Amniotic stem cell (primary cell): ENCODE results near the gene METTL16.
"Not testable (repeated sequence)": the region's sequence is repeated elsewhere in the genome, so short reads cannot be mapped to it uniquely, and the experiment has no call there.

Experiments used
- DNase-seq: peaks from one replicate; lab custom pipeline; 2025; lab: John Stamatoyannopoulos, UW

The METTL16 gene, protein sequence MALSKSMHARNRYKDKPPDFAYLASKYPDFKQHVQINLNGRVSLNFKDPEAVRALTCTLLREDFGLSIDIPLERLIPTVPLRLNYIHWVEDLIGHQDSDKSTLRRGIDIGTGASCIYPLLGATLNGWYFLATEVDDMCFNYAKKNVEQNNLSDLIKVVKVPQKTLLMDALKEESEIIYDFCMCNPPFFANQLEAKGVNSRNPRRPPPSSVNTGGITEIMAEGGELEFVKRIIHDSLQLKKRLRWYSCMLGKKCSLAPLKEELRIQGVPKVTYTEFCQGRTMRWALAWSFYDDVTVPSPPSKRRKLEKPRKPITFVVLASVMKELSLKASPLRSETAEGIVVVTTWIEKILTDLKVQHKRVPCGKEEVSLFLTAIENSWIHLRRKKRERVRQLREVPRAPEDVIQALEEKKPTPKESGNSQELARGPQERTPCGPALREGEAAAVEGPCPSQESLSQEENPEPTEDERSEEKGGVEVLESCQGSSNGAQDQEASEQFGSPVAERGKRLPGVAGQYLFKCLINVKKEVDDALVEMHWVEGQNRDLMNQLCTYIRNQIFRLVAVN

DNA sequence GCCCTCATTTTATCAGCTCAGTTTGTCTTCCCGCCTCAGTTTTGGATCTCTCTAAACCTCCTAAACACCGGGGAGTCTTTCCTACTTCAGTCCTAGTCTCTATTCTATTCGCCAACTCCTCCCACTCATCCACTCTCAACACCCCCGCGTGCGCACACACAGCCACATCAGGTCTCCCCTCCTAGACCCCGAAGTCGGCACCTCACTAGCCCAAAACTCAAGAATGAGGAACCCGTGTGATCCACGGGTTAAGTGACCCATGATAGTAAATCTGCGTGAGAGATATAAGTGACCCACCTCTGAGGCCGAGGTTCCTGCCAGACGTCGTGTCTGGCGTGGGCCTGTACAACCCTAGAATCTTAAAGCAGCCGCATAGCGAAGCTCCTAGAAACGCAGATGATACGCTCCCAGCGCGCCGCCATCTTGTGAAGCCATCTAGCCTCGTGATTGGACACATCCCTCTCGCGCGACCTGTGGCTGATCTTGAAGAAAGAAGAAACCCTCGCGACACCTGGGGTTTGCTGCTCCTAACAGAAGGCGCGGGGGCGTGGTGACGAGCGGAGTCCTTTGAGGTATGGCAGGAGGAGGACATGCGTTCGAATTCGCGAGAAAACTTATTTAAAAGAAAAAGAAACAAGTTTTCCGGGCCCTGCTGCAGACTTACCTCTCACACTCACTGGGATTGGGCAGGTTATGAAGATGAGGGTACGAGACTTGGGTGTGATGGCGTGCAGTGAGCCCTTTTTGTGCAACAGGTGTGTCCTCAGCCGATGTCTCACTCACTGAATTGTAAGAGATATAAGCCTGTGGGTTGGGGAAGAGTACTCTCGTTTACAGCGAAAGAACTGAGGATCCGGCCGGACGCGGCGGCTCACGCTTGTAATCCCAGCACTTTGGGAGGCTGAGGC lies at the start of gene METTL16:
Gene METTL16, minus strand, starts transcription at position 427 of the 908 bp plus-strand sequence. CDS start 9,557 bp downstream, outside the sequence.
- DNase-seq, result peak; percentile 100

DNA sequence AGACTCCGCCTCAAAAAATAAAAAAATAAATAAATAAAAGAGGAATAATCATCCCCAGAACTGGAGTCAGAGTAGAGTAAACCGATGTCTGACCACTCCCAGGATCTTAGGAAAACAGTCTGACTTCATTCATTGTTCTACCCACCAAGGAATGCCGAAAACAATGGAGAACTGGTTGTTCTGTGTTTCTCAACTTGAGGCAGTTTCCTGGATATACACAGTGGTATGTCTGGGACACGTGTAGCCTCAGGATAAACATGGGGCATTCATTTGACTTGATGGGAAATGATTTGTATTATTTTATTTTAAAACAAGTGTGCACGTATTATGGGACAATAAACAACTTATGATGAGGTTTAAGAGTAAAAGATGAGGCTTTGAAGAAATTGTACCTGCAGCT lies 49.0 kb upstream of the METTL16 start:
- no peak for DNase-seq

GRCh38 chr17:2551928-2552327 lies 40.2 kb upstream of the METTL16 start:
- no peak for DNase-seq

- DNase-seq, result no peak
Observed at GRCh38 chr17:2551493-2551892, 39.8 kb upstream of the METTL16 start.

GRCh38 chr17:2549392-2550211 lies 37.9 kb upstream of the METTL16 start:
- DNase-seq, result no peak

DNA sequence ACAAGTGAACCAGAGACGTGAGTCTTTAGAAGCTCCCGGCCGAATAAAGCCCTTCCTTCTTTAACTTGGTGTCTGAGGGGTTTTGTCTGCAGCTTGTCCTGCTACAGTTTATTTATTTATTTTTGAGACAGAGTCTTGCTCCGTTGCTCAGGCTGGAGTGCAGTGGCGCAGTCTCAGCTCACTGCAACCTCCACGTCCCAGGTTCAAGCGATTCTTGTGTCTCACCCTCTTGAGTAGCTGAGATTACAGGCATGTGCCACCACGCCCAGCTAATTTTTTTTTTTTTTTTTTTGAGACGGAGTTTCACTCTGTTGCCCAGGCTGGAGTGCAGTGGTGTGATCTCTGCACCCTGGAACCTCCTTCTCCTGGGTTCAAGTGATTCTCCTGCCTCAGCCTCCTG lies 36.3 kb upstream of the METTL16 start:
- not testable (repeated sequence) for DNase-seq

- no peak for DNase-seq
Observed at GRCh38 chr17:2547176-2547575, 35.5 kb upstream of the METTL16 start.

DNA sequence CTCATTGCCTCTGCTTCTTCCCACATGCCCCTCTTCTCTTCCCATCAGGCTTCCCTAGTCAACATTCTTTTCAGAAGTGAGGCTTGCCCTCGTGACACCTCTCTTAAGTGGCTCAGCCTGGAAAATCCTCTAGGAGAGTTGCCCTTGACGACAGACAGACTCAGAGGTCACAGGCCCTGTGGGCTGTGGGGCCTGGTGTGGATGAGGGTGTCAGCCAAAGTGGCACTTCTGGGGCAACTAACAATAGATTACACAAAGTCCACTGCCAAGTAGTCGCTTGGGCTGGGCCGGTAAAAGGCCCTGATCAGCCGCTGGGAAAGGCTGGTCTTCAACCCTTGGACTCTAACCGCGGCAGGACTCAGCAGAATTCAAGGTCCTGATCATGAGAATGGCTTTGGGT lies 33.7 kb upstream of the METTL16 start:
- no peak for DNase-seq

DNA sequence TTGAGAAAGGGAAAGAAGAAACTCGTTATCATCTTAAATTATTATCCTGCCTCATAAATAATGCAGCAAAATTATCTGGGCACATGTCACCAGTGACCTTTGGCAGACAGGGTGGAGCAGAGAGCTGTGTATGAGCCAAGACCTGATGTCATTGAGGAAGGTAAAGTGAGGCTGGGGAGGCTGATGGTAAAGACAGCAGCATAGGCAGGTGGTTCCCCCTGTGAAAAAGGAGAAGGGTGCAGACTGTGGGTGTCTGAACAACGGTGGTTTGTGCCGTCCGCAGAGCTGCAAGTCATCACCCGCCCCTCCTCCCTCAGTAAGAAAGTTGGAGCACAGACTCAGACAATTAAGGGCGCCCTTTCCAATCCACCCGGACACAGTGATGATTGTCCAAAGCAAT lies 30.8 kb upstream of the METTL16 start:
- no peak for DNase-seq

GRCh38 chr17:2542056-2542455 lies 30.4 kb upstream of the METTL16 start:
- DNase-seq, result no peak

DNA sequence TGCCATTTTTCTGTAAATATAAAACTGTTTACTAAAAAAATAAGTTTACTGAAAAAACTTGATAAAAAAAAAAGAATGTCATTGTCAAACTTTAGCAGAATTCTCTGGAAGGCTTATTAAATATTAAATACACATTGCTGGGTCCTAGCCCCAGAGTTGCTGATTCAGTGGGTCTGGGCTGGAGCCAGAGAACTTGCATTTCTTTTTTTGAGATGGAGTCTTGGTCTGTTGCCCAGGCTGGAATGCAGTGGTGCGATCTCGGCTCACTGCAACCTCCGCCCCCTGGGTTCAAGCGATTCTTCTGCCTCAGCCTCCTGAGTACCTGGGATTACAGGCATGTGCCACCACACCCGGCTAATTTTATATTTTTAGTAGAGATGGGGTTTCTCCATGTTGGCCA lies 25.9 kb upstream of the METTL16 start:
- DNase-seq, result not testable (repeated sequence)

DNA sequence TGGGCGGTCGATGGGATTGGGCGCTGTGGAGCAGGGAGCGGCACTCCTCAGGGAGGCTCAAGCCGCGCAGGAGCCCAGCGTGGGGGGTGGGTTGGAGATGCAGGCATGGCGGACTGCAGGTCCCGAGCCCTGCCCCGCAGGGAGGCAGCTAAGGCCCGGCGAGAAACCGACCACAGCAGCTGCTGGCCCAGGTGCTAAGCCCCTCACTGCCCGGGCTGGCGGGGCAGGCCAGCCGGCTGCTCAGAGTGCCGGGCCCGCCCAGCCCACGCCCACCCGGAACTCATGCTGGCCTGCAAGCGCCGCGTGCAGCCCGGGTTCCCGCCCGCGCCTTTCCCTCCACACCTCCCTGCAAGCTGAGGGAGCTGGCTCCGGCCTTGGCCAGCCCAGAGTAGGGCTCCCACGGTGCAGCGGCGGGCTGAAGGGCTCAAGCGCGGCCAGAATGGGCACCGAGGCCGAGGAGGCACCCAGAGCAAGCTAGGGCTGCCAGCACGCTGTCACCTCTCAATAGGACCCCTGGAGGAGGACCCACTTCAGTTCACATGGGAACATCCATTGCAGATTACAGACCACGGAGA lies 20.5 kb upstream of the METTL16 start:
- DNase-seq, result no peak

- not testable (repeated sequence) for DNase-seq
Observed at GRCh38 chr17:2531243-2531954, 19.7 kb upstream of the METTL16 start.

DNA sequence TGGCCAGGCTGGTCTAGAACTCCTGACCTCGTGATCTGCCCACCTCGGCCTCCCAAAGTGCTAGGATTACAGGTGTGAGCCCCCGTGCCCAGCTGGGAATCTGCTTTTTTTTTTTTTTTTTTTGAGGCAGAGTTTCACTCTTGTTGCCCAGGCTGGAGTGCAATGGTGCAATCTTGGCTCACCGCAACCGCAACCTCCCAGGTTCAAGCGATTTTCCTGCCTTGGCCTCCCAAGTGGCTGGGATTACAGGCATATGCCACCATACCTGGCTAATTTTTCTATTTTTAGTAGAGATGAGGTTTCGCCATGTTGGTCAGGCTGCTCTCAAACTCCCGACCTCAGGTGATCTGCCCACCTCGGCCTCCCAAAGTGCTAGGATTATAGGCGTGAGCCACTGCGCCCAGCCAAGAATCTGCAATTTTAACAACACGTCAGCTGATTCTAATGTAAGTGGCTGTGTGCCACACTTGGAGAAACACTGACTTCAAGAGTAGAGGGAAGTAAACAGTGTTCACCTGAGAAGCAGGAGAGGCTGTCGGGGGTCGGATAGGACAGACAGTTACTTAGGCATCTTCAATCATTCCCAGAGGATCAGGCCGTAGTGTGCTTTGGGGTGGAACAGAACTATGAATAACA lies 10.2 kb upstream of the METTL16 start:
- DNase-seq, result not testable (repeated sequence)

GRCh38 chr17:2521257-2521656 lies 9.6 kb upstream of the METTL16 start:
- no peak for DNase-seq

DNA sequence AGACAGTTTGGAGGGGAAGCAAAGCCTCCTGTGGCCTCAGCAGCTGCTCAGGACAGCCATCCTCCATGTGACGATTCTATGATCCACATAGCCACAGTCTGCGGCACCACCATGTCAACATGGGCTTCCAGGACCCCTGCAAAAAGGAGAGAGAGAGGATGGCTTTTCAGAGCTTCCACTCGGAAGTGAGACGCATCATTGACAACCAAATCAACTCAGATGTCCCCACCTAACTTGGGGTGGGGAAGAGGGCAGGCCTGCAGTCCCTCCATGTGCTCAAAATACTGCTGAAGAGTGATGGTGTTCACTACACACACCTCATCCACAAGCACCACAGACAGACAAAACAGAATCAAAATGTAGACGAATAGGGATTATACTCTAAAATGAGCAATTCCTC lies 5.9 kb upstream of the METTL16 start:
- no peak for DNase-seq

DNA sequence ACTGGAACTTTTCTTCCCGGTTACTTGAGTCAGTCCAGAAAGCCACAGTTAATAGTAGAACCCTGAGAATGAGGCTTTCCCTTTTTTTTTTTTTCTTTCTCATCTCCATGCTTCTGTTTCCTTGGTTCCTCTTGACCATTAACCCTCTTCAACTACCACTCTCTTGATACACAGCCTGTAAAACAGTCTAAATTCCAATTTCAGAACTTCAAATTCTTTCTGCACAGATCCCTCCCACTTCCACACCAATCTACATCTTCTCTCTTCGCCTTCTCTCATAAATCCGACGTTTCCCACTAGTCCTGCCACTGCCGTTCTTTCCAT lies 588 bp downstream of the METTL16 start:
- no peak for DNase-seq

DNA sequence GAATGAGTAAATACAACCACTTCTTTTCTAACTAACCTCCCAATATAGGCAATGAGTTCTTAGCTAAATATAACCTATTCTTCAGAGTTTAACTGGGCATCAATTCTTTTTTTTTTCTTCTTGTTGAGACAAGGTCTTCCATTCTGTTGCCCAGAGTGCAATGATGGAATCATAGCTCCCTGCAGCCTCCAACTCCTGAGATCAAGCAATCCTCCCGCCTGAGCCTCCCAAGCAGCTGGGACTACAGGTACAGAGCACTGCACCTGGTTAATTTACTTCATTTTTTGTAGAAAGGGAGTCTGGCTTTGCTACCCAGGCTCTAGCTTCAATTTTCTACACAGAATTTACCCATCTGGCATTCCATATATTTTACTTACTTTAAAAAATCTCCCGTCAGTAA lies 1.1 kb downstream of the METTL16 start:
- DNase-seq, result no peak

GRCh38 chr17:2508035-2508434 lies 3.7 kb downstream of the METTL16 start:
- DNase-seq, result no peak

GRCh38 chr17:2507015-2507414 lies 4.7 kb downstream of the METTL16 start:
- DNase-seq, result not testable (repeated sequence)
